ENCODE measurements around the gene ATF4. TPM values are rescaled to one million over a fixed set of nuclear protein-coding genes. Genes with fewer than 3 reads are reported as not detected.

The ATF4 gene
- total RNA-seq, 1 experiment from 2014 or later = 177 TPM

DNA sequence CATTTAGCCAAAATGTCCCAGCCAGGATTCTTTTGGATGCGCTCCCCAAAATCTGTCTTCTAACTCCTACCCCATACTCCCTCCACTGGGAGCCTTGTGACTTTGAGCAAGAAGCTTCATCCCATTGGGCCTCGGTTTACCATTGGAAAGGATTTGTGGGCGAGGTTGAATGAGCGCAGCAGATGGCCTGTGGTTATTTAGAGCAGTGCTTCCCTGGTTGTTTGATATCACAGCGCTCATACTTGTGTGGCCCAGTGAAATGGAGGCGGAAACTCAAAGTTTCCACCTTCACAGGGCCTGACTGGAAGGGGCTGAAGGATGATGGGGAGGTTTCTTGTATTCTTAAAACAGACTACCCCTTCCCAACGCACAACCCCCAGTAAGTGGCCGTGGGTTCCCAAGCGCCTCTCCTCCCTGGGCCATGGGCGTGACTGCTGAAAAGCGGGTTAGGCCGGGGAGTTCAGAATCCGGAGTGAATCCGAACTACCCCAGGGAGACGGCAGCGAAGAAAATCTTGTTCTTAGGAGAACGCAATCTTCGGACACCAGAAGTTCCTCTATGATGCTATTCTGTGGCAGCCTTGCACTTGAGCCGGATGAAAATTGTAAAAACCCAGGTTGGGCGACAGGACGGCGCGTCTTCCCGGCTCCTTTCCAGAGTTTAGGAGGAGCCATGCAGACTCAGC is 1.2 kb upstream of the ATF4 start:
- ATAC-seq = no peak
- BruUV-seq (replicated peaks) = no TSS peak
- ChIA-PET POLR2A (interaction anchor here (0.7 to 1.0 kb wide), 3 partner anchors 10 to 310 kb away, joined by 3 to 8 read pairs (median 4); no protein-coding TSS in a partner anchor), CTCF (interaction anchor here (1.0 kb wide), 1 partner anchor 506 kb away, joined by 3 read pairs; no protein-coding TSS in a partner anchor)
- H3K4me3 ChIP-seq (ENCODE audit: low read depth in 2 of 2, low read length in 2 of 2) = peak overlapping the region; percentile 75 to 84
- TF ChIP-seq, protein P1, sequence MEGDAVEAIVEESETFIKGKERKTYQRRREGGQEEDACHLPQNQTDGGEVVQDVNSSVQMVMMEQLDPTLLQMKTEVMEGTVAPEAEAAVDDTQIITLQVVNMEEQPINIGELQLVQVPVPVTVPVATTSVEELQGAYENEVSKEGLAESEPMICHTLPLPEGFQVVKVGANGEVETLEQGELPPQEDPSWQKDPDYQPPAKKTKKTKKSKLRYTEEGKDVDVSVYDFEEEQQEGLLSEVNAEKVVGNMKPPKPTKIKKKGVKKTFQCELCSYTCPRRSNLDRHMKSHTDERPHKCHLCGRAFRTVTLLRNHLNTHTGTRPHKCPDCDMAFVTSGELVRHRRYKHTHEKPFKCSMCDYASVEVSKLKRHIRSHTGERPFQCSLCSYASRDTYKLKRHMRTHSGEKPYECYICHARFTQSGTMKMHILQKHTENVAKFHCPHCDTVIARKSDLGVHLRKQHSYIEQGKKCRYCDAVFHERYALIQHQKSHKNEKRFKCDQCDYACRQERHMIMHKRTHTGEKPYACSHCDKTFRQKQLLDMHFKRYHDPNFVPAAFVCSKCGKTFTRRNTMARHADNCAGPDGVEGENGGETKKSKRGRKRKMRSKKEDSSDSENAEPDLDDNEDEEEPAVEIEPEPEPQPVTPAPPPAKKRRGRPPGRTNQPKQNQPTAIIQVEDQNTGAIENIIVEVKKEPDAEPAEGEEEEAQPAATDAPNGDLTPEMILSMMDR (IDR thresholded peaks at IDR 0.05) = no peak
- TF ChIP-seq POLR2AphosphoS5 (IDR thresholded peaks at IDR 0.05; ENCODE audit: low read depth, low read length) = no peak
- TF ChIP-seq, protein P2, sequence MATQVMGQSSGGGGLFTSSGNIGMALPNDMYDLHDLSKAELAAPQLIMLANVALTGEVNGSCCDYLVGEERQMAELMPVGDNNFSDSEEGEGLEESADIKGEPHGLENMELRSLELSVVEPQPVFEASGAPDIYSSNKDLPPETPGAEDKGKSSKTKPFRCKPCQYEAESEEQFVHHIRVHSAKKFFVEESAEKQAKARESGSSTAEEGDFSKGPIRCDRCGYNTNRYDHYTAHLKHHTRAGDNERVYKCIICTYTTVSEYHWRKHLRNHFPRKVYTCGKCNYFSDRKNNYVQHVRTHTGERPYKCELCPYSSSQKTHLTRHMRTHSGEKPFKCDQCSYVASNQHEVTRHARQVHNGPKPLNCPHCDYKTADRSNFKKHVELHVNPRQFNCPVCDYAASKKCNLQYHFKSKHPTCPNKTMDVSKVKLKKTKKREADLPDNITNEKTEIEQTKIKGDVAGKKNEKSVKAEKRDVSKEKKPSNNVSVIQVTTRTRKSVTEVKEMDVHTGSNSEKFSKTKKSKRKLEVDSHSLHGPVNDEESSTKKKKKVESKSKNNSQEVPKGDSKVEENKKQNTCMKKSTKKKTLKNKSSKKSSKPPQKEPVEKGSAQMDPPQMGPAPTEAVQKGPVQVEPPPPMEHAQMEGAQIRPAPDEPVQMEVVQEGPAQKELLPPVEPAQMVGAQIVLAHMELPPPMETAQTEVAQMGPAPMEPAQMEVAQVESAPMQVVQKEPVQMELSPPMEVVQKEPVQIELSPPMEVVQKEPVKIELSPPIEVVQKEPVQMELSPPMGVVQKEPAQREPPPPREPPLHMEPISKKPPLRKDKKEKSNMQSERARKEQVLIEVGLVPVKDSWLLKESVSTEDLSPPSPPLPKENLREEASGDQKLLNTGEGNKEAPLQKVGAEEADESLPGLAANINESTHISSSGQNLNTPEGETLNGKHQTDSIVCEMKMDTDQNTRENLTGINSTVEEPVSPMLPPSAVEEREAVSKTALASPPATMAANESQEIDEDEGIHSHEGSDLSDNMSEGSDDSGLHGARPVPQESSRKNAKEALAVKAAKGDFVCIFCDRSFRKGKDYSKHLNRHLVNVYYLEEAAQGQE (IDR thresholded peaks at IDR 0.05; ENCODE audit: insufficient read depth in 1 of 2, low read depth in 2 of 2, low read length in 1 of 2) = no peak
- TF ChIP-seq TCF7L2 (IDR thresholded peaks at IDR 0.05; ENCODE audit: low read depth, low read length) = no peak
- H3K4me1 ChIP-seq (ENCODE audit: control insufficient read depth, insufficient read depth, low read length) = peaks cover 14% of the 10 kb centered on the region
- intact Hi-C loops (cut with micrococcal nuclease; ENCODE audit: unreplicated experiment) = no loop called here
- no peak for DNase-seq (ENCODE audit: low read depth, low spot score)
- in situ Hi-C loops (cut with HindIII; ENCODE audit: low pct_unique_long_range_greater_than_20kb, low sequenced_read_pairs) = no loop called here
- H3K9me3 ChIP-seq (ENCODE audit: control insufficient read depth, insufficient read depth, low read depth, low read length) = no peaks in the 10 kb centered on the region
- H3K27ac ChIP-seq (ENCODE audit: low read length) = peak overlapping the region; percentile 95
- H3K27me3 ChIP-seq (ENCODE audit: control insufficient read depth, insufficient read depth, low read length) = no peaks in the 10 kb centered on the region
- H3K36me3 ChIP-seq (ENCODE audit: control insufficient read depth, insufficient read depth, low read length) = peaks cover 16% of the 10 kb centered on the region

DNA sequence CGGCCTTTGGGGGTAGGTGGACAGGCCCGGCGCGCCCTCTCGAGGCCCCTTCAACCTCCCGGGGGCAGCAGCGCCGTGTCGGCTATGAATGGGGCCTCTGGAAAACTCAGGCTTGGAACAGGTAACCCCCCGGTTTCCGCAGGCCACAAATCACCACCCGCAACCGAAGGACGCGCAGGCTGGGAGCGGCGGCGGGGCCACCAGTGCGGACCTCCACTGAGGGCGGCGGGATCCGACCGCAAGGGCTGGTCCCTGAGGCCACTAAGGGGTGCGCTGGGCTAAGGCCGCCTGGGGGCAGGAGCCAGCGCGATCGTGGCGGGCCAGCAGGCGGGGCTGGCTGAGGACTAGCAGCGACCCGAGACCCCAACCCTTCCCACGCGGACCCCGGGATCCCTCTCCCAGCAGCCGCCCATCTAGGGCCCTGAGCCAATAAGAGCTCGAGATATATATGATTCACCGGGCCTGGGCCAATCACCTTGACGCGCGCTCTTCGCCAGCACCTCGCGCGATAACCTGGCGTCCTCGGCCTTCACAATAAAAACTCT is 609 bp upstream of the ATF4 start:
- ChIA-PET CTCF (interaction anchor here (0.7 to 1.0 kb wide), 3 partner anchors 24 to 535 kb away, joined by 3 to 5 read pairs (median 3); no protein-coding TSS in a partner anchor), POLR2A (interaction anchor here (0.5 to 1.1 kb wide), 6 partner anchors 9 to 592 kb away, joined by 4 to 8 read pairs (median 4); partner anchors contain the start of gene MIEF1)
- H3K36me3 ChIP-seq (ENCODE audit: control insufficient read depth, insufficient read depth, low read length) = peaks cover 16% of the 10 kb centered on the region
- intact Hi-C loops (cut with micrococcal nuclease; ENCODE audit: unreplicated experiment) (no loop called here), in situ Hi-C loops (cut with HindIII; ENCODE audit: low pct_unique_long_range_greater_than_20kb, low sequenced_read_pairs) (no loop called here)
- H3K27me3 ChIP-seq (ENCODE audit: control insufficient read depth, insufficient read depth, low read length) = no peaks in the 10 kb centered on the region
- peak overlapping the region; percentile 95 for H3K27ac ChIP-seq (ENCODE audit: low read length)
- no peak for TF ChIP-seq TCF7L2 (IDR thresholded peaks at IDR 0.05; ENCODE audit: low read depth, low read length)
- TF ChIP-seq, protein P2 (IDR thresholded peaks at IDR 0.05; ENCODE audit: insufficient read depth in 1 of 2, low read depth in 2 of 2, low read length in 1 of 2) = no peak
- TF ChIP-seq POLR2AphosphoS5 (IDR thresholded peaks at IDR 0.05; ENCODE audit: low read depth, low read length) = no peak
- TF ChIP-seq SIN3A (IDR thresholded peaks at IDR 0.05; ENCODE audit: borderline replicate concordance, insufficient read depth, low read depth, low read length) = no peak
- TF ChIP-seq, protein P1 (IDR thresholded peaks at IDR 0.05) = no peak; the same call in 1 of the 2 replicates
- H3K4me1 ChIP-seq (ENCODE audit: control insufficient read depth, insufficient read depth, low read length) = peaks cover 17% of the 10 kb centered on the region
- H3K4me3 ChIP-seq (ENCODE audit: low read depth in 2 of 2, low read length in 2 of 2) = peak overlapping the region; percentile 75 to 84
- TSS peak; percentile 96 for BruUV-seq (replicated peaks)
- H3K9me3 ChIP-seq (ENCODE audit: control insufficient read depth, insufficient read depth, low read depth, low read length) = no peaks in the 10 kb centered on the region
- DNase-seq (ENCODE audit: low read depth, low spot score) (peak; percentile 81), ATAC-seq (peak; percentile 86)

All from Panc1 (cell line).